Endothelial cell (in vitro differentiated cells): ENCODE data around the gene PDE6A. TPM values are rescaled to one million over a fixed set of nuclear protein-coding genes. Genes with fewer than 3 reads are reported as not detected.

Experiments
- DNase-seq: peaks from one replicate; pipeline ENCODE4 v3.0.0; 2021; ENCODE audit warnings: low spot score
- H3K27ac Mint-ChIP-seq: one replicate; pipeline ENCODE4 v1.8.0; 2021; ENCODE audit warnings: mixed read lengths, inconsistent platforms; ENCODE audit not compliant: unreplicated experiment
- H3K27me3 Mint-ChIP-seq: one replicate; pipeline ENCODE4 v1.8.0; 2021; ENCODE audit warnings: mild to moderate bottlenecking, moderate library complexity, mixed read lengths, inconsistent platforms; ENCODE audit not compliant: unreplicated experiment
- H3K36me3 Mint-ChIP-seq: one replicate; pipeline ENCODE4 v1.8.0; 2021; ENCODE audit warnings: mild to moderate bottlenecking, low read depth, mixed read lengths, inconsistent platforms; ENCODE audit not compliant: unreplicated experiment
- H3K4me1 Mint-ChIP-seq: one replicate; pipeline ENCODE4 v1.8.0; 2021; ENCODE audit warnings: mild to moderate bottlenecking, mixed read lengths, inconsistent platforms; ENCODE audit not compliant: unreplicated experiment
- H3K4me3 Mint-ChIP-seq: one replicate; pipeline ENCODE4 v1.8.0; 2021; ENCODE audit warnings: mild to moderate bottlenecking, mixed read lengths, inconsistent platforms; ENCODE audit not compliant: unreplicated experiment
- H3K9me3 Mint-ChIP-seq: one replicate; pipeline ENCODE4 v1.8.0; 2021; ENCODE audit warnings: mixed read lengths, inconsistent platforms; ENCODE audit not compliant: unreplicated experiment
- CTCF ChIP-seq: fragments of 200-600 bp; sonication (generic); IDR thresholded peaks from one replicate; pipeline ENCODE4 v1.5.0; 2021; ENCODE audit warnings: antibody characterized with exemption; ENCODE audit not compliant: unreplicated experiment
- total RNA-seq: library from RNA; stranded (reverse); fragmentation: NEBNext Ultra II Directional; extraction: Animal tissue kit (Norgen Biotek cat#: 25700); gene quantifications from one replicate; pipeline ENCODE4 v1.2.1, GENCODE V29; 2021; ENCODE audit not compliant: unreplicated experiment

Gene PDE6A
- total RNA-seq, 1 donor from 2014 or later, result not detected

GRCh38 chr5:149820536-149821510, 123.8 kb downstream of the PDE6A start:
- no peaks in the 10 kb centered on the region for H3K36me3 Mint-ChIP-seq
- H3K27ac Mint-ChIP-seq, result no peak overlapping the region
- no peak overlapping the region for H3K4me3 Mint-ChIP-seq
- no peak for TF ChIP-seq CTCF
- DNase-seq, result no peak
- H3K9me3 Mint-ChIP-seq, result no peaks in the 10 kb centered on the region
- H3K27me3 Mint-ChIP-seq, result peaks cover 4% of the 10 kb centered on the region
- peaks cover 31% of the 10 kb centered on the region for H3K4me1 Mint-ChIP-seq

- no peak for TF ChIP-seq CTCF
- H3K27me3 Mint-ChIP-seq, result no peaks in the 10 kb centered on the region
- no peak for DNase-seq
- no peak overlapping the region for H3K27ac Mint-ChIP-seq
- H3K4me3 Mint-ChIP-seq, result no peak overlapping the region
- peaks cover 31% of the 10 kb centered on the region for H3K4me1 Mint-ChIP-seq
- no peaks in the 10 kb centered on the region for H3K36me3 Mint-ChIP-seq
- no peaks in the 10 kb centered on the region for H3K9me3 Mint-ChIP-seq
Measured at GRCh38 chr5:149820012-149820411, 124.6 kb downstream of the PDE6A start.

GRCh38 chr5:149818116-149818515, 126.5 kb downstream of the PDE6A start:
- H3K36me3 Mint-ChIP-seq, result no peaks in the 10 kb centered on the region
- no peak for TF ChIP-seq CTCF
- DNase-seq, result no peak
- no peaks in the 10 kb centered on the region for H3K9me3 Mint-ChIP-seq
- no peaks in the 10 kb centered on the region for H3K27me3 Mint-ChIP-seq
- no peak overlapping the region for H3K4me3 Mint-ChIP-seq
- peaks cover 18% of the 10 kb centered on the region for H3K4me1 Mint-ChIP-seq
- no peak overlapping the region for H3K27ac Mint-ChIP-seq

GRCh38 chr5:149817539-149818060, 127.0 kb downstream of the PDE6A start:
- no peak for DNase-seq
- Mint-ChIP-seq H3K9me3 (no peaks in the 10 kb centered on the region), H3K27ac (no peak overlapping the region), H3K4me1 (peaks cover 17% of the 10 kb centered on the region), H3K36me3 (no peaks in the 10 kb centered on the region), H3K27me3 (no peaks in the 10 kb centered on the region), H3K4me3 (no peak overlapping the region)
- no peak for TF ChIP-seq CTCF

GRCh38 chr5:149816661-149817060, 127.9 kb downstream of the PDE6A start:
- Mint-ChIP-seq H3K4me3 (no peak overlapping the region), H3K27ac (no peak overlapping the region), H3K9me3 (no peaks in the 10 kb centered on the region), H3K27me3 (no peaks in the 10 kb centered on the region), H3K36me3 (no peaks in the 10 kb centered on the region), H3K4me1 (peaks cover 9% of the 10 kb centered on the region)
- TF ChIP-seq CTCF, result no peak
- no peak for DNase-seq
